CMK (cell line): ENCODE measurements around the gene SYTL1.

Source experiments
- DNase-seq: peaks from one replicate; pipeline ENCODE4 v3.0.0-alpha.2; 2010; ENCODE audit warnings: low read depth

SYTL1 gene

GRCh38 chr1:27341525-27342252 lies at the start of gene SYTL1:
Gene SYTL1 (plus strand): TSS chr1:27342022. CDS start chr1:27345335, 3,313 bp downstream.
- DNase-seq, result peak; percentile 64

DNA sequence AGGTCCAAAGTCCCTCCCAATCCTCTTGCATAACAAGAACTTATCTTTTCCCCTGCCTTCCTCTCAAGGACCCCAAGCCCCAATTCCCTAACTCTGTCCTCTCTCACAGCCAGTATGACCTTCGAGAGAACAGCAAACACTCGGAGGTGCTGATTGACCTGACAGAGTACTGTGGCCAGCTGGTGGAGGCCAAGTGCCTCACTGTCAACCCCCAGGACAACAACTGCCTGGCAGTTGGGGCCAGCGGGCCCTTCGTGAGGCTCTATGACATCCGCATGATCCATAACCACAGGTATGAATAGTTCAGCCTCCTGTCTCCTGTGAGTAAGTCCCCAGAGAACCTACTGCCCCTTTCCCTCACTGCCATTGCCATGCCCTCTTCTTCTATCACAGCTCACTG lies 49.7 kb upstream of the SYTL1 start:
- no peak for DNase-seq

DNA sequence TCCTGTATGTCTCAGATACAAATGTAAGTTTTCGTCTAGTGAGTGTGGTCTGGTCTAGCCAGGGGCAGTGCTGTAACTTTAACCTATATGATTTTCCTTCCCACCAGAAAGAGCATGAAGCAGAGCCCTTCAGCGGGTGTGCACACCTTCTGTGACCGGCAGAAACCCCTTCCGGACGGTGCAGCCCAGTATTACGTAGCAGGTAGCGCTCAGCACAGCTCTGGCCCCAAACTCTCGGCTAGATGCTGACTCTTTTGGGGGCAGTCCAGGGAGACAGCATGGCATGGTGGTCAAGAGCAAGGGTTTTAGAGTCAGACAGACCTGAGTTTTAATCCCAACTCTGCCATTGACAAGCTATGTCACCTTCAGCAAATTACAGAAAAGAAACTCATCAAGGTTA lies 47.9 kb upstream of the SYTL1 start:
- DNase-seq, result no peak

GRCh38 chr1:27296773-27297291 lies 45.0 kb upstream of the SYTL1 start:
- DNase-seq, result no peak

DNA sequence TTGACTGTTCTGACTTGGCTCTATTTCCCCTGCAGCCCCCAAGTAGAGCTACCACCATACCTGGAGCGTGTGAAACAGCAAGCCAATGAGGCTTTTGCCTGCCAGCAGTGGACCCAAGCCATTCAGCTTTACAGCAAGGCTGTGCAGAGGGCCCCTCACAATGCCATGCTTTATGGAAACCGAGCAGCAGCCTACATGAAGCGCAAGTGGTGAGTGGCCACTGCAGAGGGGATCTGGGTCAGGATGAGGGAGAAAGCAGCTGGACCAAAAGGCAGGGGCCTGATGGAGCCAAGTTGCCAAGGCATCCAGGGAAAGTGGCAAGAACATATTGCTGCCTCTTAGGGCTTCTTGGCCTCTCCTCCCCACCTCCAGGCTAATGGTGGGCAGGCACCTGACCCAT lies 43.9 kb upstream of the SYTL1 start:
- DNase-seq, result no peak

DNA sequence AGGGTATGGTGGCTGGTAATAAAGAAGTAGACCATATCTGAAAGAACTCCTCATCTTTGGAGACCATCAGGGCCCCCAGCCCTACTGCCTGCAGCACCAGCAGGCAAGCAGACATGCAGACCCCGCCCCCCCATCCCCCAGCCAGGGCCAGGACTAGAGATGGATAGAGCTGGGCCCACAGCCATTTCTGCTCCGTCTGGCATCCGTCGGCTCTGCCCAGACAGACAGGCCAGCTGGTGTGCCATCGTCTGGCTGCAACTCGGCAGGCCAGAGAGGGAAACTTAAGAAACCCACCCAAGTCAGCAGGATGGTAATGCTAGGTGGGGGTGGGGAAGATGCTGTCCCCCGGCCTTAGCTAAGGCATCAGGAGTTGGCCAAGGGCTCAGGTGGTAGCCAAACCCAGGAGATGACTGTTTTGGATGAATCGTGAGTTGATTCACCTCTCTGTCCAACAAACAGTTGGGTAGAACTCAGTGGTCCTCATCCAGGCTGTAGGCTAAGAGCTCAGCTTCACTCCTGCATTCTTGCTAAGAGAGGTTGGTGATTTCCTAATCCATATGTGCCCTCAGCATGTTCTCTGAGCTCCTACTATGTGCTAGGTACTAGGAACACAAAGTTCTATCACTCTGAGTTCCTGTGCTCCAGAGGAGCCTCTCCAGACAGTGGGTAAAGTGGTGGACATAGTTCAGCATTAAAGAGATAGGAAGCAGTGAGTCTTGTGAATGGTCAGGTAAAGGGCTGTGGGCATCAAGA lies 43.0 kb upstream of the SYTL1 start:
- no peak for DNase-seq

DNA sequence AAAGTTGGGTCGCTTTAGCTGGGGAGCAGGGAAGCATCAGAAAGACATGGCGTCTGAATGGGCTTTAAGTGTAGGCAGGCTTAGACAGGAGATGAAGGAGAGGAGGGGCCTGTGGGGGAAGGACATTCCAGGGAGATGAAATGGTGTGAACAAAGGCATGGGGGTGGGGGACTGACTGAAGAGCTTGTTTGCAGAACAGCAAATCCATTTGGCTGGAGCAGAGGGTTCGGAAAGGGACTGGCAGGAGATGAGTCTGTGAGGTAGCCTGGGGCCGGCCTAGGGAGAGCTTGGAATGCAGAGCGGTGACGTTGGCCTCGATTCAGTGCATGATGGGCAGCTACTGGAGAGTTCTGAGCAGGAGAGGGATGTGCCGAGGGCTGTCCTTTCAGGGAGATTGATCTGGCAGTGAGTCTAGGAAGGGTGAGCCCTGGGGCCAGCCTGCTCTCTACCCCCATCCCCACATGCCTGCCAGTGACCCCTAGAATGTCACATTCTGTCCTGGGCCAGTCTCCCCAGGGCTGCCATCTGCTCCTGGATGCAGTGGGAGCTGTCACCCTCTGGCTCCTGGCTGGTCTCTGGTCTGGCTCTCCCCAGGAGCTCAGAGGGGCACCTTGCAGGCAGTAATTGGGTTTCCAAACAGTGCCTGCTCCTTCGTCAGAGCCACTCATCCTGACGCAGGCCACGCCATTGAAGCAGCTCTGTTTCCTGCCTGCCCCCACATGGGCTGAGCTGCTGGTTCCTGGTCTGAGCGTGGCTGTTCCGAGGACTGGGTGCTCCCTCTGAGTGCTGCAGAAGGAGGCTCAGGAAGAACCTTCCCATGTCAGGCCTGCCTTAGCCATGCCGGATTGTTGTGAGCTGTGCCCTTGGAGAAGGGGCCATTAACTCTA lies 42.2 kb upstream of the SYTL1 start:
- no peak for DNase-seq

- DNase-seq, result peak; percentile 92
Measured at GRCh38 chr1:27300341-27301051, 41.3 kb upstream of the SYTL1 start.

- no peak for DNase-seq
Measured at GRCh38 chr1:27301052-27301422, 40.8 kb upstream of the SYTL1 start.

- no peak for DNase-seq
Measured at GRCh38 chr1:27301582-27302199, 40.1 kb upstream of the SYTL1 start.

DNA sequence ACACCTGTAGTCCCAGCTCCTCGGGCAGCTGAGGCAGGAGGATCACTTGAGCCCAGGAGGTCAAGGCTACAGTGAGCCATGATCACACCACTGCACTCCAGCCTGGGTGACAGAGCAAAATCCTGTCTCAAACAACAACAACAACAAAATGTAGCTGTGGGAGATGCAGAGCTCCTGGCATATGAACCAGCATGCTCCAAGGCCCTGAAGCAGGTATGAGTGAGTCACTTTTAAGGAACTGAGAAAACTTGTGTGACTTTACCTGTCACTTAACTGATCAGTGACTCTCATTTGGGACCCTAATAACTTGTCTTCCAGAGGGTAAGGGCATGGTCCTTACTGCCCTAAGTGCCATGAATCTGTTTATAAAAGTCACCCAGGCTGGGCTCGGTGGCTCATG lies 39.2 kb upstream of the SYTL1 start:
- DNase-seq, result no peak

GRCh38 chr1:27303509-27303908 lies 38.3 kb upstream of the SYTL1 start:
- no peak for DNase-seq

DNA sequence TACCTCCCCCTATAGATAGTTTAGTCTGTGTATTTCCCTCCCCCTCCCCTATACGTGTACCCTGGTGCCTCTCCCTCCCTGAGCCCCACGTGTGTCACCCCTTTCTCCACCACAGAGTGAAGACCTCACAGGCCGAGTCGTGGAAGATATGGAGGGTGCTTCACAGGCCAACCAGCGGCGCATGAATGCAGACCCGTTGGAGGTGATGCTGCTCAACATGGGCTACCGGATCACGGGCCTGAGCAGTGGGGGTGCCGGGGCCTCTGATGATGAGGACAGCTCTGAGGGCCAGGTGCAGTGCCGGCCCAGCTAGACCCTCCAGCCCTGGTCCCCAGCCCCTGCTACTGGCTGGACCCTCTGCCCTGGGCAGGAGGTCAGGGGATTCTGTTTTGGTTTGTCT lies 35.8 kb upstream of the SYTL1 start:
- no peak for DNase-seq

DNA sequence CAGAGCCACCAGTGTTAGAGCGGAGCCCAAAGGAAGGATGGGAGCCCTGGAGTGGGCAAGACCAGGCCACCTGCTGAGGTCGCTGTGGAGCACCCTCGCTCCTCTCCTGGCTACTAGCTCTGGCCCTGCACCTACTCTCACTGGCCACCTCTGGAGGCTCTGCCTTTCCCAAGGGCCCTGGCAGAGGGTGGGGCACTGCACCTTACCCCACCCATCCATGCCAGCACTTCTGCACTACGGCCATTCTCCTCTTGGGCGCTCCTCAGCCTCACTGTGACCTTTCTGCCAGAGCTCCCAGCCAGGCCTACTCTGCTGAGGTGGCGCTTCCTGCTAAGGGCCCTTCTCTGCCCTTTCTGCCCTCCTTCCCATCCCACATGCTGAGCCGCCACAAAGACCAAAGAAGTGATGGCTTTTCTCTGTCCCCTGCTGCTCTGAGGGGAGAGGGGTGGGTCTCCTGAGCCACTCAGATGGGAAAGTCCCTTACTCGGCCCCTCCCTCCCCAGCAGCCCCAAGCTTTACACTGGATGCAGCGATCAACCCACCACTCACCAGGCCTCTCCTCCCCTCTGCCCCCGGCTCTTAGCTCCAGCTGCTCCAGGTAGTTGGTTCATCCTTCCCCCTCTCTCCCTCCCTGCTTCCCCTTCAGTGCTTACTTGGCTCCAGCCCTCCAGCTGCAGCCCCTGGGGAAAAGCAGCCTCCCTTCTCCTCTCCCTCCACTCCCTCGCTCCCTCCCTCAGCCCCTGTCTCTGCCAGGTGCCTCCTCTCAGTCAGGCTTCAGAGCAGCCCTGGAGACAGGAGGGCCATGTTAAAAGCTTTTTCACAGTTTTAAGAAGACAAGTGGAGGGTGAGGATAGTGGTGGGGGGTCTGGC lies 34.7 kb upstream of the SYTL1 start:
- DNase-seq, result no peak

DNA sequence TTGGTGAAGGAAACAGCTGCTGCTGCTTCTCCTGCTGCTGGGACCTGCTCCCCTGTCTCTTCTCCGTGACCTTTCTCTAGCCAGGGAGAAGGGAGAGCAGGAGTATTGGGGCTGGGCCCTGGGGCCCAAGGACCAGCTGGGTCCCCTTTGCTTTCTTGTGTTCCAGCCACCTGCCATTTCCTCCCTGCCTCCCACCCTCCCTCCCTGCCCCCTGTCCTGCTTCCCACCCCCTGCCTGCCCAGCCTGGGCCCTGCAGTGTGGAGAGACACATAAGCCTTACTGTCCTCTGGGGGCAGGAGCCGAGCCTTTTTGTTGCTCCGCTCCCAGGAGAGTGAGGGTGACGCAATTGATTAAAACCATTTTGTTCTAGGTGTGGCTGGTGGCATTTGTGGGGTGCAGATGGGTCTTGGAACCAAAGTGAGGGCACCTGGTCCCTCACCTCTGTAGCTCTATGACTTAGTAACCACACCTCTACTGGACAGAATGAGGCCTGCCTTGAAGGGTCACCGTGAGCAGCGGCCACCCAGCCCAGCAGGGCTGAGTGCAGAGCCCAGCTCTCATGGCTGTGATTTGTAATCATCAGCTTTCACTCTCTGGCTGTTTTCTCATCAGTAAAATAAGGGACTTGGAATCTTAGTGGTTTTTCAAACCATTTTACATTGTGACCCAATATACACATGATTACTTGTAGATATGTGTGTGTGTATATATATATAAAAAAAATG lies 33.8 kb upstream of the SYTL1 start:
- no peak for DNase-seq

GRCh38 chr1:27314169-27314568 lies 27.7 kb upstream of the SYTL1 start:
- DNase-seq, result no peak

DNA sequence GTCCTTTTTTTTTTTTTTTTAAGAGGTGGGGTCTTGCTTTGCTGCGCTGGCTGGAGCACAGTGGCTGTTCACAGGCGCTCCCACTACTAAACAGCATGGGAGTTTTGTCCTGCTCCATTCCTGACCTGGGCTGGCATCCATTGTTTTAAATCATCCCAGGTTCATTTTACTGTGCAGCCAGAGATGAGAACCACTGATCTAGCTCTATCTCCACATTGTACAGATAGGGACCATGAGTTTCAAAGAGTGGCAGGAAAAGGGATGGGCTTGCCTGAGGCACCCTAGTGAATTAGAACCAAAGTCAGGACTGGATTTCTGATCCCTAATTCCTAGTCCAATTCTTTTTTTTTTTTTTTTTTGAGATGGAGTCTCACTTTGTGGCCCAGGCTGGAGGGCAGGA lies 27.1 kb upstream of the SYTL1 start:
- no peak for DNase-seq

DNA sequence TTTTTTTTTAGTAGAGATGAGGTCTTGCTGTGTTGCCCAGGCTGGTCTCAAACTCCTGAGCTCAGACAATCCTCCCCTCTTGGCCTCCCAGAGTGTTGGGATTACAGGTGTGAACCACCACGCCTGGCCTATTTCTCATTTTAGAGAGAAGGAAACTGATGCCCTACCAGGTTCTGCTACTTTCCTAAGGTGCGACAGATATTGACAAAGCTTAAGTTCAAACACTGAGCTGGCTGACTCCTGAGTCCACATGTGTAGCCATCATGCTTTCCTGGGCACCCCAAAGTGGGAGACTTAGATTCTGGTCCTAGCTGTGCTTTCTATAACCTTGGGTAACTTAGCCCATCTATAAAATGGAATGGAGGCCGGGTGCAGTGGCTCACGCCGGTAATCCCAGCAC lies 25.0 kb upstream of the SYTL1 start:
- no peak for DNase-seq

DNA sequence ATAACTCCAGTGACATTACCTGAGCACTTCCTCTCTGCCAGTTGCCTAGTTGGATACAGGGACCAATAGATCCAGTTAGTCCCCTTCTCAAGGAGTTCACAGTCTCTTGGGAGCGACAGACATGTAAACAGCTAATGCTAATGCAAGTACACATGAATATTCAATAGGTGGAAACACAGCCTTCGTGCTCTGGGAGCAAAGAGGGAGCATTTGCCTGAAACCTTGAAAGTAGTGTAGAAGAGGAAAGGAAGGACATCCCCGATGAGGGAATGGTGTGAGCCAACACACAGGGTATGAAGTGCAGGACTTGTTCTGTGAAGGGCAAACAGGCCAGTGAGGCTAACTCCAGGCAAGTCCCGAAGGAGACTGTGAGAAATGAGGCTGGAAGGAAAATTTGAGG lies 23.7 kb upstream of the SYTL1 start:
- no peak for DNase-seq

DNA sequence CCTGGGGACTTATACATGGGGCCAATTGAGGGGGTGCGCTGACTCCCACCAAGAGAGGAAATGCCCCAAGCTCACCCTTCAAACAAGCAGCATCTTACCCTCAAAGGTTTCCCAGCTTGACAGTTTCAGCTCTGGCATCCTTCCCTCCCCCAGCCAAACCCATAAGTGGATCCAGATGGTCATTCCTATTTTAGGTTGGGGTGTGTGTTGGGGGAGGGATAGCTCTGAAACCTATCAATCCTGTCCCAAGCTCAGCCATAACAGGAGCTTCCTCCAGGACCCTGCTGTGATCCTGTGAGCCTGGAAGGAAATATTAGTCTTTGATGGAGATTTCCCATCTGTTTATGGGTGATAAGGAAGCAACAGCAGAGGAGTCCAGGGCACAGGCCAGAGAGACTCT lies 23.2 kb upstream of the SYTL1 start:
- peak; percentile 38 for DNase-seq
